CD4-positive, alpha-beta T cell treated with Interleukin-1 beta for 1 hour (primary cell): ENCODE results near the gene LPP.
"Not testable (repeated sequence)": the region's sequence is repeated elsewhere in the genome, so short reads cannot be mapped to it uniquely, and the experiment has no call there.

Source experiments
- DNase-seq, 2 donors: peaks; one replicate each; pipeline ENCODE4 v3.0.0-alpha.2; 2020 to 2022

The LPP gene, protein sequence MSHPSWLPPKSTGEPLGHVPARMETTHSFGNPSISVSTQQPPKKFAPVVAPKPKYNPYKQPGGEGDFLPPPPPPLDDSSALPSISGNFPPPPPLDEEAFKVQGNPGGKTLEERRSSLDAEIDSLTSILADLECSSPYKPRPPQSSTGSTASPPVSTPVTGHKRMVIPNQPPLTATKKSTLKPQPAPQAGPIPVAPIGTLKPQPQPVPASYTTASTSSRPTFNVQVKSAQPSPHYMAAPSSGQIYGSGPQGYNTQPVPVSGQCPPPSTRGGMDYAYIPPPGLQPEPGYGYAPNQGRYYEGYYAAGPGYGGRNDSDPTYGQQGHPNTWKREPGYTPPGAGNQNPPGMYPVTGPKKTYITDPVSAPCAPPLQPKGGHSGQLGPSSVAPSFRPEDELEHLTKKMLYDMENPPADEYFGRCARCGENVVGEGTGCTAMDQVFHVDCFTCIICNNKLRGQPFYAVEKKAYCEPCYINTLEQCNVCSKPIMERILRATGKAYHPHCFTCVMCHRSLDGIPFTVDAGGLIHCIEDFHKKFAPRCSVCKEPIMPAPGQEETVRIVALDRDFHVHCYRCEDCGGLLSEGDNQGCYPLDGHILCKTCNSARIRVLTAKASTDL

DNA sequence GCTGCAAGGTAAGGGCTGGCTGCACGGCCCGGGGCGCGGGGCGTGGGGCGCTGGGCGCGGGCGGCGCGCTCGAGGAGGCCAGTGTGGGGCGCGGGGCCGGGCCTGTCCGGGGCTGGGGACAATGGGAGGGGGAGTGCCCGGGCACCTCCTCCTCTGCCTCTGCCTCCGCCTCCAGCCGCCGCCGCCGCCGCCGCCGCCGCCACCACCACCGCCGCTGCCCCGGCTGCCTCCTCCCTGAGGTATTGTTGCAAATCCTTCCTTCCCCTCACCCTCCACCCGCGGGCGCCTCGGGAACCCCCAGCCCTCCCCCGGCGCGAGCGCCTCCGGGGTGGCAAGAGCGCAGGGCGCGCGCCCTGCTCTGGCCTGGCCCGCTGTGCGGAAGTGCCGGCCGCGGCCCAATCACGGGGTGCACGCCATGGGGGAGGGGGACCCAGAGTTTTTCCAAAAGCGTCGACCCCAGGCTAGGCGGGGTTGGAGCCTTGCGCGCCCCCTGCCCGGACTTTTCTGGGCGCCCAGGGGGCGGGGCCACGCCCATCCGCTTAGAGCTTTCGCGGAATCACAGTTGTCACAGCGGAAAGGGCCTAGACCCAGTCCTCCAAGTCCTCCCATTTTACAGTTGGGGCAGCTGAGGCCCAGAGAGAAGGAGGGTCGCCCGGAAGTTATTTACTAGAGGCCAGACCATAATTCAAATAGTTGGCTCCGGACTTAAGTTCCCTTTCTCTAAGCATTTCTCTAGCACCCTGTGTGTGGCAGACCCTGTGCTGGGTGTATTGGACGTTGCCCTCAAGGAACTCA lies at the start of gene LPP:
Gene LPP (plus strand): TSS at position 144 of the 795 bp plus-strand sequence. CDS start 251,964 bp downstream, outside the sequence.
- DNase-seq, result peak; percentile 86 to 89

GRCh38 chr3:188106006-188106405 lies 48.0 kb upstream of the LPP start:
- no peak for DNase-seq

GRCh38 chr3:188106454-188106853 lies 47.5 kb upstream of the LPP start:
- DNase-seq, result no peak

DNA sequence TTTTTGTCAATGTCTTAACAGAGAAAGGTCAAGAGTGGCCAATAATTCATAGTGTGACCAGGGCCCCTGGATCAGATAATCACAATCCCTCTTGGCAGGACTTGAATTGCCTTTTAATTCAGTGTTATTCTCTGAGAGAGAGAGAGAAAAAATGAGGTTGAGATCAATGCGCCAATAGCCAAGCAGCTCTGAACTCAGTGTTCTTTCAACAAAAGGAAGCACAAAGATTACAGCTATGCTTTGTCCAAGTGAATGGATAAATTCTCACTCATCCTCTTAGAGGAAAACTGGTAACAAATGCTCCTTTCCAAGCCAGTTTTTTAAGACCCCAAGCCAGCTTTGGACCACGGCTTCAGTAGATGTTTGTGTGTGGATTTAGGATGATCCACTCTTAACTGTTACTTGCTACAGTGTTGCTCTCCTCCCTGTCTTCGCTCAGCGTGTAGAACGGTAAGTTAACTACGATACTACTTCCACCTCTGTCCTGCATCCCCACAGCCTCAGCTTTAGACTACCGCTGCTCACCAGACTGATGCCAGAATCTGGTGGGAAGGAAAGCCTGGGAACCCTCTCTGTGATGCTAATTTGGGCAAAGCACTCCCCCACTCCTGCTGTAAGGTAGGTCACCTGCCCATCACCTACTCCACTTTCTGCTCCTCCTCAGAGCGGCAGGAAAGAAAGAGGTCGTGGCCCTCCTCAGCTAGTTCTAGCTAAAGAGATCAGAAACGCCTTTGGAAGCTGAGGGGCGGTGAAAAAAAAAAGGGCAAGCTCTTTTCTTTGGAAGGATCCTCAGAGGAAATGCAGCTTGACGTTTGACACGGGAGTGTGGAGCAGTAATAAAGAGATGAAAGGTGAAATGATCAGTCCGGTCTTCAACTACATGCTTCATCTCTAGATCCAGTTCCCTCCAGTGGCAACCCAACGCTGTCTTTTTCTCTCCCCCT lies 46.8 kb upstream of the LPP start:
- no peak for DNase-seq

DNA sequence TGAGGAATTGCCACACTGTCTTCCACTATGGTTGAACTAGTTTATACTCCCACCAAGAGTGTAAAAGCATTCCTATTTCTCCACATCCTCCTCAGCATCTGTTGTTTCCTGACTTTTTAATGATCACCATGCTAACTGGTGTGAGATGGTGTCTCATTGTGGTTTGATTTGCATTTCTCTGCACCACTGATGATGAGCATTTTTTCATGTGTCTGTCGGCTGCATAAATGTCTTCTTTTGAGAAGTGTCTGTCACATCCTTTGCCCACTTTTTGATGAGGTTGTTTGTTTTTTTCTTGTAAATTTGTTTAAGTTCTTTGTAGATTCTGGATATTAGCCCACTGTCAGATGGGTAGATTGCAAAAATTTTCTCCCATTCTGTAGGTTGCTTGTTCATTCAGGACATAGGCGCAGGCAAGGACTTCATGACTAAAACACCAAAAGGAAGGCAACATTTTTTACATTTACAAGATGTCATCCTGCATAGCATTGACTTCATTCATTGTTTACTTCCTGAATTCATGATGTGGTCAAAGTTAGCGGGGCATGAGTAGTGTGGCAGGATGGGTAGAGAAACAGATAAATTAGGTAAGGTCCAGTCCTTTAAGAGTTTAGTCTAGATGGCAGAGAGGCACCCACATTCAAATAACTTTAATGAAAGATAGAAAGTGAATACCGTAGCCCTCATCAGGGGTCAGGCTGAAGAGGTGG lies 45.1 kb upstream of the LPP start:
- DNase-seq, result no peak

DNA sequence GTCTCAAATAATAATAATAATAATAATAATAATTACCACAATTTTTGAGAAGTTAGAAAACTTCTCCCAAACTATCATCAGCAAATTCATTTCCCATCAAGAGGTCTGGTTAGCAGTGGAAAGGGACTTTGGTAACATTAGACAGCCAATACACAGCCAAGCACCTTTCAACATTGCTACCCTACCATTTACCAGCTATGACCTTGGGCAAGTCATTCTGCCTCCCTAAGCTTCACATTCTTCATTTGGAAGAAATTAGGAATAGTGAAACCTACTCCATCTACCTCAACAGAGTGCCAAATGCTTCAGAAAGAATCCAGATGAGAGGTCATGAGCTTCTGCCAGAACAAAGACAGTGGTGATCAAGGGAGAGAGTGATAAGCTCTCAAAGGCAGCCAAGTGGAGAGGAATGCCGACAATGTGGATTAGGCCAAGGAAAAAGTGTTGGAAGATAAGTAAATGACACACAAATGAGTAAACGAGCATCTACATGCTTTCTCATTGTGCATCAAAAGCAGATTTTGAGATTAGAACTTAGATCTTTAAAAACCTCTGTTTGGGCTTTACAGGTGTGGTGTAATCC lies 42.9 kb upstream of the LPP start:
- DNase-seq, result no peak

- DNase-seq, result no peak
Measured at GRCh38 chr3:188113756-188114155, 40.2 kb upstream of the LPP start.

GRCh38 chr3:188119846-188120245 lies 34.1 kb upstream of the LPP start:
- DNase-seq, result no peak

- no peak for DNase-seq
Measured at GRCh38 chr3:188122571-188123169, 31.3 kb upstream of the LPP start.

GRCh38 chr3:188123170-188123905 lies 30.6 kb upstream of the LPP start:
- DNase-seq, result no peak

DNA sequence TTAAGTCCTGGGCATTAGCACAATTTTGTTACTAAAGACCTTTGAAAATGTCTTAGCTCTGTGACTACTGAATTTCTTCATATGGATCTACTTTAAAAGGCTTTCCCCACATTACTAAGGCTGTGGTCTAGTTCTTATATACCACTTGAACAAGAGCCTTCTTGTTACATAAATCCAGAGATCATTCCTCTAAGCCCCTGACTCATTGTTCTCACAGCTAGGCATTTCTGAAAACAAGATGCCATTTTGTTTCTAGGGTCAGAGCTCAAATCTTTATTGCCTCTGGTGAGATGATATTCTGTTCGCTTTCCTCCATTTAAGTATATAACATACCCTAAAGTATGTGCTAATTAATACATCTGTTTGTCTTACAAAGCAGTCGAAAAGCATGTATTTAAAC lies 29.8 kb upstream of the LPP start:
- DNase-seq, result no peak

- no peak for DNase-seq
Measured at GRCh38 chr3:188125076-188125475, 28.9 kb upstream of the LPP start.

DNA sequence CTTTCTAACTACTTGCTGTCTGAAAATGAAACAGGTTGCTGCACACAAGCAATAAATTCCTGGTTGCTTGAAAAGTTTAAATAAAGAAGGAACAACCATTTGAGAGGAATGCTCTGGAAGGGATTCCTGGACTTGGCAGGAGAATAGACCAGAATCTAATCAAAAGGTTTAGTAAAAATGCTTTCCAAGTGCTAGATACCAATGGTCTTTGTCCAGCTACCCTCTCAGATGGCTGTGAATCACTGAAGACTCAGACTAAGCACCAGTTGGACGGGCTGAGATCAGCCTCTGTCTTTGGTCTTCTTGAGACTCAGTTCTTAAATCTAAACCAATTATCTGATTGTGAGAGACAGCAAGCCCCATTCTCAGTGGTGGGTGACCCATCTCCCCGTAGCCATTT lies 27.7 kb upstream of the LPP start:
- no peak for DNase-seq

GRCh38 chr3:188126934-188127333 lies 27.0 kb upstream of the LPP start:
- no peak for DNase-seq

GRCh38 chr3:188128905-188129304 lies 25.1 kb upstream of the LPP start:
- no peak for DNase-seq

DNA sequence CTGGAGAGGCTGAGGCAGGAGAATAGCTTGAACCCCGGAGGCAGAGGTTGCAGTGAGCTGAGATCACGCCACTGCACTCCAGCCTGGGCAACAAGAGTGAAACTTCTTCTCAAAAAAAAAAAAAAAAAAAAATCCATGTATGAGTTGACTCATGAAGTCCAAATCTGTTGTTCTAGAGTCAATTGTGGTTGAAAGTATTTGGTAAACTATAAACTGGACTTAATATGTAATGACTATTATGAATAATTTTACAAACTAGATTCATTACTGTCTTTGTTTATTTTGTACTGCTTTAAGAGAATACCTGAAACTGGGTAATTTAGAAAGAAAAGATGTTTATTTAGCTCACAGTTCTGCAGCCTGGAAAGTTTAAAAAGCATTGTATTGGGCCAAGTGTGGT lies 22.9 kb upstream of the LPP start:
- DNase-seq, result not testable (repeated sequence)

DNA sequence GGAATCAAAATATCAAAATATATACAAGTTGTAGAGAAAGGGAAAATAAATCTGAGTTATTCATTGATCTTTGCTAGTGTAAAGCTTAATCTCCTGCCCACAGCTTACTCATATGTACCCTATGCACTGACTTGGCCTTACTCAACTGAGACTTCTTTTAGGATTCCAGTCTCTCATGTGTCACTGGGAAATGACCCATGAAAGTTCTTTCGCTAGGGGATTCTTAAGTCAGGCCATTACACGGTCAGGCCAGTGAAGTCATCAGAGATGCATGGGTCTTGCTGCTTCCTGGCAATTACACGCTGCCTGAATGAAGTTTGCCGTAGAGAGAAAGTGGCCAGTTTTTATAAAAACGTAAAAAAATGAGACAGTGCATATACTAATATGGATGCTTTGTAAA lies 20.7 kb upstream of the LPP start:
- no peak for DNase-seq

- DNase-seq, result no peak
Measured at GRCh38 chr3:188133646-188134045, 20.3 kb upstream of the LPP start.

GRCh38 chr3:188134079-188134478 lies 19.9 kb upstream of the LPP start:
- no peak for DNase-seq

- no peak for DNase-seq
Measured at GRCh38 chr3:188134856-188135255, 19.1 kb upstream of the LPP start.
